ENCODE measurements around the gene OR9A2.

GRCh38 chr7:143015084-143015483 is 11.8 kb downstream of the OR9A2 start:
- TF ChIP-seq, protein P1, sequence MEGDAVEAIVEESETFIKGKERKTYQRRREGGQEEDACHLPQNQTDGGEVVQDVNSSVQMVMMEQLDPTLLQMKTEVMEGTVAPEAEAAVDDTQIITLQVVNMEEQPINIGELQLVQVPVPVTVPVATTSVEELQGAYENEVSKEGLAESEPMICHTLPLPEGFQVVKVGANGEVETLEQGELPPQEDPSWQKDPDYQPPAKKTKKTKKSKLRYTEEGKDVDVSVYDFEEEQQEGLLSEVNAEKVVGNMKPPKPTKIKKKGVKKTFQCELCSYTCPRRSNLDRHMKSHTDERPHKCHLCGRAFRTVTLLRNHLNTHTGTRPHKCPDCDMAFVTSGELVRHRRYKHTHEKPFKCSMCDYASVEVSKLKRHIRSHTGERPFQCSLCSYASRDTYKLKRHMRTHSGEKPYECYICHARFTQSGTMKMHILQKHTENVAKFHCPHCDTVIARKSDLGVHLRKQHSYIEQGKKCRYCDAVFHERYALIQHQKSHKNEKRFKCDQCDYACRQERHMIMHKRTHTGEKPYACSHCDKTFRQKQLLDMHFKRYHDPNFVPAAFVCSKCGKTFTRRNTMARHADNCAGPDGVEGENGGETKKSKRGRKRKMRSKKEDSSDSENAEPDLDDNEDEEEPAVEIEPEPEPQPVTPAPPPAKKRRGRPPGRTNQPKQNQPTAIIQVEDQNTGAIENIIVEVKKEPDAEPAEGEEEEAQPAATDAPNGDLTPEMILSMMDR (conservative IDR thresholded peaks at IDR 0.05): no peak
- no peak for TF ChIP-seq ZFX (IDR thresholded peaks at IDR 0.05)
